ENCODE results near the gene RBM26.

RBM26 gene

GRCh38 chr13:79419365-79419764, 13.3 kb upstream of the RBM26 start:
- no peak for DNase-seq (ENCODE audit: low spot score)

- DNase-seq (ENCODE audit: low spot score), result no peak
Measured at GRCh38 chr13:79417741-79418140, 11.7 kb upstream of the RBM26 start.

GRCh38 chr13:79413521-79413920, 7.5 kb upstream of the RBM26 start:
- no peak for DNase-seq (ENCODE audit: low spot score)

- DNase-seq (ENCODE audit: low spot score), result no peak
Measured at GRCh38 chr13:79409828-79410227, 3.8 kb upstream of the RBM26 start.

- no peak for DNase-seq (ENCODE audit: low spot score)
Measured at GRCh38 chr13:79407349-79407979, 1.4 kb upstream of the RBM26 start.

- no peak for DNase-seq (ENCODE audit: low spot score)
Measured at GRCh38 chr13:79406597-79406908, 498 bp upstream of the RBM26 start.

GRCh38 chr13:79405501-79405830, 589 bp downstream of the RBM26 start:
- no peak for DNase-seq (ENCODE audit: low spot score)

- no peak for DNase-seq (ENCODE audit: low spot score)
Measured at GRCh38 chr13:79404985-79405384, 1.1 kb downstream of the RBM26 start.

GRCh38 chr13:79404361-79404760, 1.7 kb downstream of the RBM26 start:
- DNase-seq (ENCODE audit: low spot score), result no peak

- no peak for DNase-seq (ENCODE audit: low spot score)
Measured at GRCh38 chr13:79403113-79403512, 2.9 kb downstream of the RBM26 start.

GRCh38 chr13:79402679-79403078, 3.4 kb downstream of the RBM26 start:
- no peak for DNase-seq (ENCODE audit: low spot score)

- no peak for DNase-seq (ENCODE audit: low spot score)
Measured at GRCh38 chr13:79402074-79402635, 3.9 kb downstream of the RBM26 start.

GRCh38 chr13:79401259-79402070, 4.6 kb downstream of the RBM26 start:
- DNase-seq (ENCODE audit: low spot score), result no peak

GRCh38 chr13:79398915-79399314, 7.1 kb downstream of the RBM26 start:
- DNase-seq (ENCODE audit: low spot score), result no peak

GRCh38 chr13:79398127-79398526, 7.9 kb downstream of the RBM26 start:
- no peak for DNase-seq (ENCODE audit: low spot score)

GRCh38 chr13:79395881-79396280, 10.2 kb downstream of the RBM26 start:
- no peak for DNase-seq (ENCODE audit: low spot score)

- peak; percentile 57 for DNase-seq (ENCODE audit: low spot score)
Measured at GRCh38 chr13:79393564-79394249, 12.3 kb downstream of the RBM26 start.

- peak; percentile 51 for DNase-seq (ENCODE audit: low spot score)
Measured at GRCh38 chr13:79392882-79393563, 13.0 kb downstream of the RBM26 start.

GRCh38 chr13:79389026-79389425, 17.0 kb downstream of the RBM26 start:
- no peak for DNase-seq (ENCODE audit: low spot score)

- DNase-seq (ENCODE audit: low spot score), result no peak
Measured at GRCh38 chr13:79387853-79388252, 18.2 kb downstream of the RBM26 start.

- DNase-seq (ENCODE audit: low spot score), result no peak
Measured at GRCh38 chr13:79386125-79386826, 19.8 kb downstream of the RBM26 start.

- DNase-seq (ENCODE audit: low spot score), result no peak
Measured at GRCh38 chr13:79385694-79386093, 20.4 kb downstream of the RBM26 start.

Data from cerebellar cortex (tissue), 1 donor.